SK-N-SH (cell line): ENCODE results near the gene BMPR1A.
"Not testable (repeated sequence)": the region's sequence is repeated elsewhere in the genome, so short reads cannot be mapped to it uniquely, and the experiment has no call there.

Experiments
- CTCF ChIP-seq: fragments of 200-600 bp; sonication (generic); IDR thresholded peaks from 2 replicates; pipeline ENCODE4 v1.6.1; 2017; ENCODE audit warnings: antibody characterized with exemption, mild to moderate bottlenecking, moderate library complexity
- TEAD4 ChIP-seq: IDR thresholded peaks from 2 replicates; pipeline ENCODE4 v1.4.0; 2012; ENCODE audit warnings: mild to moderate bottlenecking, borderline replicate concordance; ENCODE audit not compliant: insufficient read depth
- YY1 ChIP-seq: IDR thresholded peaks from 2 replicates; pipeline ENCODE4 v1.4.0; 2012; ENCODE audit warnings: low read depth, mild to moderate bottlenecking

DNA sequence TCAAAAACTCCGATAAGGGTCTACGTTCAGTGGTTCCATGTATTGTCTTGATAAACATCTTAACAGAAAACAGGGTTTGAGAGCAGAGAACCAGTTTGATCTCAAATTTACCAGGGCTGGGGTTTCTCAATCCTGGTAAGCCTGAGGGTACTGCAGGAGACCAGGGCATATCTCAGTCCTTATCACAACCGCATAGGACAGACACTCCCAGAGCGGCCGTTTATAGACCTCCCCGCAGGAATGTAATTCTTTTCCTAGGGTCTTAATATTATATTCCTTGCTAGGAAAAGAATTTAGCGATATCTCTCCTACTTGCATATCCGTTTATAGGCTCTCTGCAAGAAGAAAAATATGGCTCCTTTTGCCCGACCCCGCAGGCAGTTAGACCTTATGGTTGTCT lies 196.3 kb downstream of the BMPR1A start:
- TF ChIP-seq CTCF, TEAD4, YY1: not testable (repeated sequence)
